Large intestine (tissue), 3 donors: Measurements from ENCODE around the gene MXD1. TPM values are rescaled to one million over a fixed set of nuclear protein-coding genes. Genes with fewer than 3 reads are reported as not detected.

ENCODE experiments used
- DNase-seq, 2 donors: peaks; one replicate each; pipeline versions ENCODE4 v3.0.0 to v3.0.0-alpha.2; 2013
- H3K27ac ChIP-seq: one replicate; pipeline ENCODE4 v1.5.1; 2013; ENCODE audit warnings: low read length
- H3K27me3 ChIP-seq: 2 replicates; pipeline ENCODE4 v1.6.1; 2013; ENCODE audit warnings: low read length; ENCODE audit not compliant: control insufficient read depth, insufficient read depth
- H3K36me3 ChIP-seq: 2 replicates; pipeline ENCODE4 v1.6.1; 2013; ENCODE audit warnings: low read length; ENCODE audit not compliant: control insufficient read depth, insufficient read depth
- H3K4me1 ChIP-seq: one replicate; pipeline ENCODE4 v1.6.1; 2013; ENCODE audit warnings: low read length; ENCODE audit not compliant: control insufficient read depth, insufficient read depth
- H3K4me3 ChIP-seq: one replicate; pipeline ENCODE4 v1.5.1; 2013; ENCODE audit warnings: low read length
- H3K9me3 ChIP-seq: one replicate; pipeline ENCODE4 v1.6.1; 2013; ENCODE audit warnings: mild to moderate bottlenecking, low read depth, low read length, moderate library complexity; ENCODE audit not compliant: control insufficient read depth
- WGBS: methylation state at CpG from one replicate; pipeline ENCODE4 v1.1.5; 2013; ENCODE audit warnings: low lambda C conversion rate; ENCODE audit not compliant: insufficient coverage; 5-methylcytosine and 5-hydroxymethylcytosine counted together
- polyA plus RNA-seq: library from polyadenylated mRNA; unstranded; fragments of 120-200 nt; gene quantifications from one replicate; pipeline ENCODE4 v1.2.1, GENCODE V29; 2013

Gene MXD1
- polyA plus RNA-seq, 1 donor = 40.4 TPM

GRCh38 chr2:69952336-69953115 lies 37.6 kb downstream of the MXD1 start:
- Histone ChIP-seq H3K4me3 (no peak overlapping the region), H3K36me3 (no peaks in the 10 kb centered on the region), H3K4me1 (peaks cover 6% of the 10 kb centered on the region), H3K9me3 (no peaks in the 10 kb centered on the region), H3K27ac (no peak overlapping the region), H3K27me3 (peaks cover 8% of the 10 kb centered on the region)
- DNase-seq = no peak
- WGBS = 100% methylated on average over 2 of the region's 6 CpGs

- Histone ChIP-seq H3K27me3 (no peaks in the 10 kb centered on the region), H3K4me1 (no peaks in the 10 kb centered on the region), H3K4me3 (no peak overlapping the region), H3K9me3 (no peaks in the 10 kb centered on the region), H3K27ac (no peak overlapping the region), H3K36me3 (no peaks in the 10 kb centered on the region)
- 100% methylated on average over 1 of the region's 1 CpG for WGBS
- no peak for DNase-seq
These were observed 39.2 kb downstream of the MXD1 start for GRCh38 chr2:69954084-69954483.

GRCh38 chr2:69955029-69955428 lies 40.1 kb downstream of the MXD1 start:
- Histone ChIP-seq H3K9me3 (no peaks in the 10 kb centered on the region), H3K27me3 (no peaks in the 10 kb centered on the region), H3K4me3 (no peak overlapping the region), H3K27ac (no peak overlapping the region), H3K4me1 (no peaks in the 10 kb centered on the region), H3K36me3 (no peaks in the 10 kb centered on the region)
- no peak for DNase-seq
- WGBS = no CpG with 5 or more reads among the region's 11 CpGs

- Histone ChIP-seq H3K27me3 (no peaks in the 10 kb centered on the region), H3K36me3 (no peaks in the 10 kb centered on the region), H3K4me3 (no peak overlapping the region), H3K9me3 (no peaks in the 10 kb centered on the region), H3K4me1 (no peaks in the 10 kb centered on the region), H3K27ac (no peak overlapping the region)
- no peak for DNase-seq
- no CpG with 5 or more reads among the region's 6 CpGs for WGBS
These were observed 41.6 kb downstream of the MXD1 start for GRCh38 chr2:69956475-69956979.

- H3K4me1 ChIP-seq = peaks cover 6% of the 10 kb centered on the region
- no peaks in the 10 kb centered on the region for H3K27me3 ChIP-seq
- H3K9me3 ChIP-seq = no peaks in the 10 kb centered on the region
- H3K36me3 ChIP-seq = no peaks in the 10 kb centered on the region
- no peak overlapping the region for H3K4me3 ChIP-seq
- WGBS = no CpG with 5 or more reads among the region's 8 CpGs
- H3K27ac ChIP-seq = no peak overlapping the region
- DNase-seq = no peak
These were observed 43.1 kb downstream of the MXD1 start for GRCh38 chr2:69957965-69958364.

GRCh38 chr2:69958480-69958879 lies 43.6 kb downstream of the MXD1 start:
- no CpG with 5 or more reads among the region's 6 CpGs for WGBS
- Histone ChIP-seq H3K9me3 (no peaks in the 10 kb centered on the region), H3K4me1 (peaks cover 11% of the 10 kb centered on the region), H3K4me3 (no peak overlapping the region), H3K27ac (no peak overlapping the region), H3K36me3 (no peaks in the 10 kb centered on the region), H3K27me3 (no peaks in the 10 kb centered on the region)
- no peak for DNase-seq

GRCh38 chr2:69959425-69959824 lies 44.5 kb downstream of the MXD1 start:
- no CpG with 5 or more reads among the region's 5 CpGs for WGBS
- Histone ChIP-seq H3K27ac (no peak overlapping the region), H3K4me3 (no peak overlapping the region)

GRCh38 chr2:69960821-69961220 lies 45.9 kb downstream of the MXD1 start:
- Histone ChIP-seq H3K36me3 (no peaks in the 10 kb centered on the region), H3K27ac (no peak overlapping the region), H3K9me3 (no peaks in the 10 kb centered on the region), H3K4me1 (peaks cover 31% of the 10 kb centered on the region), H3K27me3 (no peaks in the 10 kb centered on the region), H3K4me3 (no peak overlapping the region)
- WGBS = no CpG with 5 or more reads among the region's 6 CpGs
- DNase-seq = no peak

More at GRCh38 chr2:69959425-69959824, 44.5 kb downstream of the MXD1 start:
- Histone ChIP-seq H3K27me3 (no peaks in the 10 kb centered on the region), H3K9me3 (no peaks in the 10 kb centered on the region), H3K36me3 (no peaks in the 10 kb centered on the region), H3K4me1 (peaks cover 20% of the 10 kb centered on the region)
- no peak for DNase-seq

- Histone ChIP-seq H3K9me3 (no peaks in the 10 kb centered on the region), H3K4me1 (peaks cover 31% of the 10 kb centered on the region), H3K27ac (no peak within 1 kb of the TSS), H3K36me3 (no peaks in the 10 kb centered on the region), H3K27me3 (no peaks in the 10 kb centered on the region), H3K4me3 (no peak within 1 kb of the TSS)
- no peak for DNase-seq
- no CpG with 5 or more reads among the region's 14 CpGs for WGBS
These were observed 46.6 kb downstream of the MXD1 start, which contains the start of gene ASPRV1 for GRCh38 chr2:69961496-69961895. Gene ASPRV1, minus strand, starts transcription at chr2:69961631. Its CDS starts 195 bp downstream, at chr2:69961436.

- Histone ChIP-seq H3K36me3 (no peaks in the 10 kb centered on the region), H3K27me3 (no peaks in the 10 kb centered on the region), H3K4me1 (peaks cover 31% of the 10 kb centered on the region), H3K27ac (no peak overlapping the region), H3K9me3 (no peaks in the 10 kb centered on the region), H3K4me3 (no peak overlapping the region)
- DNase-seq = no peak
- no CpG with 5 or more reads among the region's 8 CpGs for WGBS
These were observed 48.2 kb downstream of the MXD1 start for GRCh38 chr2:69962986-69963730.
